ENCODE results near the gene SCAF1.
A peak's percentile ranks its signal among the peaks of the same experiment; 100 is the strongest.

Gene SCAF1

DNA sequence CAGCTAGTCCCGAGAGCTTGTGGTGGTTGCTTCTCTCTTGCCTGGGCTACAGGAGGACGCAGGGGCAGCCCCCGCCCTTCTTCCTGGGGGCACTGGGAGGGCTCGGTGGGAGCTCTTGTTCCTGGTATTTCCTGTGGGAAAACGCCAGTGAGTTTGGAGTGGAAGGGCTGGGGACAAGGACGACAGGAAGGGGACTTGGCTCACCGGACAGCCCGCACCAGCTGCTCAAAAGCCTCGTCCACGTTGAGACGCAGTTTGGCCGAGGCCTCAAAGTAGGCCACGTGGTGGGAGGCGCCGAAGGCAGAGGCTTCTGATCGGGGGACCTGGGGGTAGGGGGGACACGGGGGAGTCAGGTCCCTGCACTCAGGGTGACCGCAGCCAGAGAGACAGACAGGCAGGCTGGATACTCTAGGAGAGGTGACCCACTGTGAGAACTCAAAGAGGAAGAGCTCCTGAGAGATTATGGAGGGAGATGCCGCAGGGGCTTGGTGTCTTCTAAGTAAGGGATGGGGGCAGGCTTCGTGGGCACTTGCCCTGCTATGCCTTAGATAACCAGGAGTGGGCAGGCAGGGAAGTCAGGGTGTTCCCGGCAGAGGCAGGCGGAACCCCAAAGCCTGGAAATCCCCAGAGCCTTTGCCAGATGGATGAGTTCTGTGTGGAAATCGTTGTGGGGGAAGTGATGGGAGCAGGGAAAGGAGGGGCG lies 6.3 kb upstream of the SCAF1 start:
- H3K4me3 ChIP-seq (ENCODE audit: low read length in 2 of 2), result no peak overlapping the region
- H3K4me1 ChIP-seq (ENCODE audit: control insufficient read depth, insufficient read depth, low read length), result peaks cover 35% of the 10 kb centered on the region
- H3K36me3 ChIP-seq (ENCODE audit: control insufficient read depth in 2 of 2, insufficient read depth in 2 of 2, low read length in 2 of 2), result peaks cover 11% of the 10 kb centered on the region in 2 donors
- H3K9me3 ChIP-seq (ENCODE audit: control insufficient read depth in 2 of 2, low read length in 2 of 2), result no peaks in the 10 kb centered on the region
- no peaks in the 10 kb centered on the region for H3K27me3 ChIP-seq (ENCODE audit: control insufficient read depth in 1 of 2, insufficient read depth in 2 of 2, low read length in 2 of 2)
- peak overlapping the region; percentile 24 for H3K27ac ChIP-seq (ENCODE audit: low read length)
- no peak overlapping the region for H3K9ac ChIP-seq (ENCODE audit: low read length in 2 of 2)

- H3K4me3 ChIP-seq (ENCODE audit: low read length in 2 of 2), result no peak overlapping the region
- peak overlapping the region in 1 of 2 donors; percentile 29 for H3K9ac ChIP-seq (ENCODE audit: low read length in 2 of 2)
- H3K27me3 ChIP-seq (ENCODE audit: control insufficient read depth in 1 of 2, insufficient read depth in 2 of 2, low read length in 2 of 2), result no peaks in the 10 kb centered on the region
- H3K36me3 ChIP-seq (ENCODE audit: control insufficient read depth in 2 of 2, insufficient read depth in 2 of 2, low read length in 2 of 2), result peaks cover 11% of the 10 kb centered on the region in 2 donors
- H3K27ac ChIP-seq (ENCODE audit: low read length), result no peak overlapping the region
- peaks cover 36% of the 10 kb centered on the region for H3K4me1 ChIP-seq (ENCODE audit: control insufficient read depth, insufficient read depth, low read length)
- no peaks in the 10 kb centered on the region for H3K9me3 ChIP-seq (ENCODE audit: control insufficient read depth in 2 of 2, low read length in 2 of 2)
Measured at GRCh38 chr19:49636233-49636932, 5.6 kb upstream of the SCAF1 start.

- H3K9me3 ChIP-seq (ENCODE audit: control insufficient read depth in 2 of 2, low read length in 2 of 2), result no peaks in the 10 kb centered on the region
- H3K27me3 ChIP-seq (ENCODE audit: control insufficient read depth in 1 of 2, insufficient read depth in 2 of 2, low read length in 2 of 2), result no peaks in the 10 kb centered on the region
- H3K4me1 ChIP-seq (ENCODE audit: control insufficient read depth, insufficient read depth, low read length), result peaks cover 42% of the 10 kb centered on the region
- H3K36me3 ChIP-seq (ENCODE audit: control insufficient read depth in 2 of 2, insufficient read depth in 2 of 2, low read length in 2 of 2), result peaks cover 11% of the 10 kb centered on the region in 2 donors
- peak overlapping the region; percentile 71 to 99 for H3K4me3 ChIP-seq (ENCODE audit: low read length in 2 of 2)
- H3K9ac ChIP-seq (ENCODE audit: low read length in 2 of 2), result peak overlapping the region; percentile 67 to 68
- peak overlapping the region; percentile 100 for H3K27ac ChIP-seq (ENCODE audit: low read length)
Measured at GRCh38 chr19:49637821-49638738, 3.9 kb upstream of the SCAF1 start.

- Histone ChIP-seq H3K4me3 (ENCODE audit: low read length in 2 of 2) (peak overlapping the region; percentile 63 to 99), H3K9ac (ENCODE audit: low read length in 2 of 2) (peak overlapping the region; percentile 86 to 93), H3K9me3 (ENCODE audit: control insufficient read depth in 2 of 2, low read length in 2 of 2) (no peaks in the 10 kb centered on the region), H3K4me1 (ENCODE audit: control insufficient read depth, insufficient read depth, low read length) (peaks cover 53% of the 10 kb centered on the region), H3K27ac (ENCODE audit: low read length) (peak overlapping the region; percentile 100), H3K27me3 (ENCODE audit: control insufficient read depth in 1 of 2, insufficient read depth in 2 of 2, low read length in 2 of 2) (no peaks in the 10 kb centered on the region), H3K36me3 (ENCODE audit: control insufficient read depth in 2 of 2, insufficient read depth in 2 of 2, low read length in 2 of 2) (peaks cover 11% of the 10 kb centered on the region in 2 donors)
Measured at GRCh38 chr19:49639401-49640112, 2.5 kb upstream of the SCAF1 start.

DNA sequence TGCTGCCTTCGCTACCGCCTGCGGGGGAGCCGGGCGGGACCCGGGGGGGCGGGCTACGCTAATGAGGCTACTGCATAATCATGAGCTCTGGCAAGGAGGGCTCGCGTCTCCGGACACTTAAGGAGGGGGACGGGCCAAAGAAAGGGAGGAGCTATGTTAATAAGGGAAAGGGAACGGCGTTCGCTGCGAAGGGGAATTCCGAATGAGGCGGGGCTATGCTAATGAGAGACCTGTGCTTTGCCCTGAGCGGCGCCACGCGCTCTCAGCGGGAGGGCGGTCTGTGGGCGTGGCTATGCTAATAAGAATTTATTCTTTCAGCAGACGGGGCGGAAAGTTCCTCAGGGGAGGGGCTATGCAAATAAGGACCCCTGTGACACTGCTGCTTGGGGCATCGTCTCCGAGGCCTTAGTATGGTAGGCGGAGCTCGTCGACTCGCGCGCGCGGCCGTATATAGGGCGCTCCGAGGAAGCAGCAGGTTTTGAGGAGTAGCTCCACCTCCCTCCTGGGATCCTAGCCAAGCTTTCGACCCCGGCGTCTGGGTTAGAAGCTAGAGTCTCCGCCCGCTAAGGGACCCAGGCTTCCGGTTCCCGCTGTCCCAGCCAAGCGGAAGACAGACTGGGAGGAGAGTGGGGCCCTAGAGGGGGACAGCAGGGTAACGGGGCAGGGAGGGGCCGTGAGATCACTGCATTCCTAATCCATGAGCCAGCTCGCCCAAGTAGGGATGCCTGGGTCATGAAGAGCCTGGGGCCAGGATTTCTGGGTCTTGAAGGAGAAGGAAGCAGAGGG lies 1.7 kb upstream of the SCAF1 start, which contains the start of gene RRAS:
Gene RRAS, minus strand, starts transcription at position 31 of the 786 bp plus-strand sequence. CDS start 45 bp downstream, outside the sequence.
- Histone ChIP-seq H3K27me3 (ENCODE audit: control insufficient read depth in 1 of 2, insufficient read depth in 2 of 2, low read length in 2 of 2) (no peaks in the 10 kb centered on the region), H3K4me3 (ENCODE audit: low read length in 2 of 2) (peak within 1 kb of the TSS; percentile 84 to 99), H3K27ac (ENCODE audit: low read length) (peak within 1 kb of the TSS; percentile 100), H3K9ac (ENCODE audit: low read length in 2 of 2) (peak within 1 kb of the TSS; percentile 99), H3K9me3 (ENCODE audit: control insufficient read depth in 2 of 2, low read length in 2 of 2) (no peaks in the 10 kb centered on the region), H3K36me3 (ENCODE audit: control insufficient read depth in 2 of 2, insufficient read depth in 2 of 2, low read length in 2 of 2) (peaks cover 7 to 10% of the 10 kb centered on the region in 2 donors), H3K4me1 (ENCODE audit: control insufficient read depth, insufficient read depth, low read length) (peaks cover 61% of the 10 kb centered on the region)

DNA sequence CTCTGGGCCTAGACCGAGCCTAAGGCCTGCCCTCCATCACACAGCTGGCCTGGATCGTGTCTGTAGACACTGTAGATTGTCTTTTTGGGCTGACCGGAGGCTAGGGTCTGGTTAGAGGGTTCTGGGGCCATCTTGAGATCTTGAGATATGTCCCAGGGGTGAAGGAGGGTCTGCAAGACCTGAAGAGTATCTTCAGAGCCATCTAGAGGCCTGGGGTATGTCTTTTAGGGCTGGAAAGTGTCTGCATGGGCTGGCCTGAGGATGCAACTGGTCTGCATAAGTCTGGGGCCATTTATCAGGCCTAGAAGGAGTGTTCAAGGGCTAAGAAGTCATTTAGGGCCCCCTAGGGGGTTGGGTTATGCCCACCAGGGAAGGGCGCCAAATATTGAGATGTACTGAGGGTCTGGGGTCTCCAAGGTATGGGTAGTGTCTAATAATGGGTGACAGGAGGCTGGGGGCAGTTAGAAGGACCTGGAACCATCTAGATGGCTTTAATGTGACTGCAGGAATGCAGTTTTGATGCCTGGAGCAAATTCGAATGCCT lies 555 bp downstream of the SCAF1 start:
- no peaks in the 10 kb centered on the region for H3K9me3 ChIP-seq (ENCODE audit: control insufficient read depth in 2 of 2, low read length in 2 of 2)
- H3K27ac ChIP-seq (ENCODE audit: low read length), result peak overlapping the region; percentile 100
- H3K9ac ChIP-seq (ENCODE audit: low read length in 2 of 2), result peak overlapping the region; percentile 99
- peaks cover 50% of the 10 kb centered on the region for H3K4me1 ChIP-seq (ENCODE audit: control insufficient read depth, insufficient read depth, low read length)
- peak overlapping the region; percentile 99 for H3K4me3 ChIP-seq (ENCODE audit: low read length in 2 of 2)
- no peaks in the 10 kb centered on the region for H3K27me3 ChIP-seq (ENCODE audit: control insufficient read depth in 1 of 2, insufficient read depth in 2 of 2, low read length in 2 of 2)
- H3K36me3 ChIP-seq (ENCODE audit: control insufficient read depth in 2 of 2, insufficient read depth in 2 of 2, low read length in 2 of 2), result peaks cover 5 to 20% of the 10 kb centered on the region in 2 donors

DNA sequence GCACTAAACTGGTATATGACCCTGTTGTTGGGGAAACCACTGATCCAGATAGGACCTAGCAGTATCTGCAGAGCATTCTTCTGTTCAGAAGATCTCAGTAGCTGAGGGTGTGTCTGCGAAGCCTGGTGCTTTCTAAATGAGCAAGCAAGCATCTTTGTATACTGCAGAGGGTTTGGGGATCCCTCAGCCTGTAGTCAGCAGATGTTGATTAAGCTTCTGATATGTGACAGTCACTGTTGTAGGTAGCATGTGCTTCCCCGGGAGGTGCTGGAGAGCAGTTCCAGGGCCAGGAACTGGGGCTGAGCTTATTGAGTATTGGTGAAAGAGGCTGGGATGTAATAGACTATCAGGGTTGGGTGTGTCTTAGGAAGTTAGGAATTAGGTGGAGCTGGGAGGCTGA lies 1.5 kb downstream of the SCAF1 start:
- peaks cover 47% of the 10 kb centered on the region for H3K4me1 ChIP-seq (ENCODE audit: control insufficient read depth, insufficient read depth, low read length)
- no peak overlapping the region for H3K27ac ChIP-seq (ENCODE audit: low read length)

GRCh38 chr19:49645592-49645991 lies 3.6 kb downstream of the SCAF1 start:
- no peak overlapping the region for H3K4me3 ChIP-seq (ENCODE audit: low read length in 2 of 2)
- no peaks in the 10 kb centered on the region for H3K9me3 ChIP-seq (ENCODE audit: control insufficient read depth in 2 of 2, low read length in 2 of 2)
- H3K9ac ChIP-seq (ENCODE audit: low read length in 2 of 2), result no peak overlapping the region
- no peaks in the 10 kb centered on the region for H3K27me3 ChIP-seq (ENCODE audit: control insufficient read depth in 1 of 2, insufficient read depth in 2 of 2, low read length in 2 of 2)
- H3K36me3 ChIP-seq (ENCODE audit: control insufficient read depth in 2 of 2, insufficient read depth in 2 of 2, low read length in 2 of 2), result peaks cover 23 to 32% of the 10 kb centered on the region in 2 donors
- H3K4me1 ChIP-seq (ENCODE audit: control insufficient read depth, insufficient read depth, low read length), result peaks cover 39% of the 10 kb centered on the region
- H3K27ac ChIP-seq (ENCODE audit: low read length), result no peak overlapping the region

More for the DNA sequence above, 1.5 kb downstream of the SCAF1 start:
- Histone ChIP-seq H3K36me3 (ENCODE audit: control insufficient read depth in 2 of 2, insufficient read depth in 2 of 2, low read length in 2 of 2) (peaks cover 8 to 20% of the 10 kb centered on the region in 2 donors), H3K9me3 (ENCODE audit: control insufficient read depth in 2 of 2, low read length in 2 of 2) (no peaks in the 10 kb centered on the region), H3K27me3 (ENCODE audit: control insufficient read depth in 1 of 2, insufficient read depth in 2 of 2, low read length in 2 of 2) (no peaks in the 10 kb centered on the region), H3K9ac (ENCODE audit: low read length in 2 of 2) (peak overlapping the region in 1 of 2 donors; percentile 6), H3K4me3 (ENCODE audit: low read length in 2 of 2) (peak overlapping the region; percentile 10 to 99)

GRCh38 chr19:49645995-49646394 lies 4.0 kb downstream of the SCAF1 start:
- H3K9ac ChIP-seq (ENCODE audit: low read length in 2 of 2), result no peak overlapping the region
- no peak overlapping the region for H3K27ac ChIP-seq (ENCODE audit: low read length)
- H3K4me3 ChIP-seq (ENCODE audit: low read length in 2 of 2), result no peak overlapping the region
- H3K36me3 ChIP-seq (ENCODE audit: control insufficient read depth in 2 of 2, insufficient read depth in 2 of 2, low read length in 2 of 2), result peaks cover 24 to 33% of the 10 kb centered on the region in 2 donors
- peaks cover 35% of the 10 kb centered on the region for H3K4me1 ChIP-seq (ENCODE audit: control insufficient read depth, insufficient read depth, low read length)
- no peaks in the 10 kb centered on the region for H3K27me3 ChIP-seq (ENCODE audit: control insufficient read depth in 1 of 2, insufficient read depth in 2 of 2, low read length in 2 of 2)
- H3K9me3 ChIP-seq (ENCODE audit: control insufficient read depth in 2 of 2, low read length in 2 of 2), result no peaks in the 10 kb centered on the region

Data from stomach smooth muscle (tissue), 2 donors.